ES-I3 (cell line): ENCODE results near the gene FBXL7.

Experiments used
- H3K36me3 ChIP-seq: 2 replicates; pipeline ENCODE4 v1.6.1; 2013; ENCODE audit warnings: mild to moderate bottlenecking, low read length, control low read depth, moderate library complexity; ENCODE audit not compliant: insufficient read depth
- H3K4me1 ChIP-seq: 2 replicates; pipeline ENCODE4 v1.6.1; 2013; ENCODE audit warnings: mild to moderate bottlenecking, control low read depth, low read length; ENCODE audit not compliant: insufficient read depth
- H3K9ac ChIP-seq: 2 replicates; pipeline ENCODE4 v1.6.1; 2013; ENCODE audit warnings: low read depth, mild to moderate bottlenecking, low read length, moderate library complexity
- H3K9me3 ChIP-seq: 2 replicates; pipeline ENCODE4 v1.6.1; 2013; ENCODE audit warnings: mild to moderate bottlenecking, low read length, moderate library complexity; ENCODE audit not compliant: control insufficient read depth, insufficient read depth

FBXL7 gene

GRCh38 chr5:15933259-15934207 lies 433.6 kb downstream of the FBXL7 start:
- H3K9me3 ChIP-seq = 0 out of 2 replicates have a peak, but pooled peaks cover 2% of the 10 kb centered on the region
- no peaks in the 10 kb centered on the region for H3K36me3 ChIP-seq
- H3K4me1 ChIP-seq = peaks cover 6% of the 10 kb centered on the region; the same call in 1 of the 2 replicates
- no peak overlapping the region for H3K9ac ChIP-seq

GRCh38 chr5:15936505-15937245 lies 436.7 kb downstream of the FBXL7 start:
- no peak overlapping the region for H3K9ac ChIP-seq
- peaks cover 6% of the 10 kb centered on the region; the same call in 1 of the 2 replicates for H3K4me1 ChIP-seq

GRCh38 chr5:15937708-15938107 lies 437.7 kb downstream of the FBXL7 start:
- peaks cover 6% of the 10 kb centered on the region; the same call in 1 of the 2 replicates for H3K4me1 ChIP-seq
- H3K9ac ChIP-seq = no peak overlapping the region
- H3K9me3 ChIP-seq = 0 out of 2 replicates have a peak, but pooled peaks cover 2% of the 10 kb centered on the region
- no peaks in the 10 kb centered on the region for H3K36me3 ChIP-seq

More at GRCh38 chr5:15936505-15937245, 436.7 kb downstream of the FBXL7 start:
- Histone ChIP-seq H3K36me3 (no peaks in the 10 kb centered on the region), H3K9me3 (0 out of 2 replicates have a peak, but pooled peaks cover 2% of the 10 kb centered on the region)

GRCh38 chr5:15938186-15938585 lies 438.2 kb downstream of the FBXL7 start:
- H3K4me1 ChIP-seq = peaks cover 5% of the 10 kb centered on the region; the same call in 1 of the 2 replicates
- no peak overlapping the region for H3K9ac ChIP-seq
- 0 out of 2 replicates have a peak, but pooled peaks cover 2% of the 10 kb centered on the region for H3K9me3 ChIP-seq
- H3K36me3 ChIP-seq = no peaks in the 10 kb centered on the region

GRCh38 chr5:15938961-15939360 lies 439.0 kb downstream of the FBXL7 start:
- no peaks in the 10 kb centered on the region for H3K36me3 ChIP-seq
- 0 out of 2 replicates have a peak, but pooled peaks cover 2% of the 10 kb centered on the region for H3K9me3 ChIP-seq
- H3K4me1 ChIP-seq = no peaks in the 10 kb centered on the region
- H3K9ac ChIP-seq = no peak overlapping the region

GRCh38 chr5:15940905-15941304 lies 440.9 kb downstream of the FBXL7 start:
- no peak overlapping the region for H3K9ac ChIP-seq
- H3K4me1 ChIP-seq = no peaks in the 10 kb centered on the region
- H3K36me3 ChIP-seq = no peaks in the 10 kb centered on the region
- H3K9me3 ChIP-seq = 0 out of 2 replicates have a peak, but pooled peaks cover under 1% of the 10 kb centered on the region

- H3K4me1 ChIP-seq = no peaks in the 10 kb centered on the region
- no peaks in the 10 kb centered on the region for H3K36me3 ChIP-seq
- H3K9ac ChIP-seq = no peak overlapping the region
- no peaks in the 10 kb centered on the region for H3K9me3 ChIP-seq
These were observed 443.5 kb downstream of the FBXL7 start for GRCh38 chr5:15943487-15943886.

GRCh38 chr5:15946026-15946425 lies 446.0 kb downstream of the FBXL7 start:
- H3K4me1 ChIP-seq = no peaks in the 10 kb centered on the region
- H3K9ac ChIP-seq = no peak overlapping the region
- H3K36me3 ChIP-seq = no peaks in the 10 kb centered on the region
- peaks cover 4% of the 10 kb centered on the region; the same call in 1 of the 2 replicates for H3K9me3 ChIP-seq

GRCh38 chr5:15948190-15948589 lies 448.2 kb downstream of the FBXL7 start:
- Histone ChIP-seq H3K9me3 (peaks cover 4% of the 10 kb centered on the region; the same call in 1 of the 2 replicates), H3K4me1 (no peaks in the 10 kb centered on the region), H3K9ac (no peak overlapping the region), H3K36me3 (no peaks in the 10 kb centered on the region)

GRCh38 chr5:15951126-15951525 lies 451.1 kb downstream of the FBXL7 start:
- H3K9ac ChIP-seq = no peak overlapping the region
- H3K36me3 ChIP-seq = no peaks in the 10 kb centered on the region
- no peaks in the 10 kb centered on the region for H3K4me1 ChIP-seq
- peaks cover 4% of the 10 kb centered on the region; the same call in 1 of the 2 replicates for H3K9me3 ChIP-seq

GRCh38 chr5:15951550-15951949 lies 451.6 kb downstream of the FBXL7 start:
- H3K4me1 ChIP-seq = no peaks in the 10 kb centered on the region
- H3K9me3 ChIP-seq = peaks cover 4% of the 10 kb centered on the region; the same call in 1 of the 2 replicates
- no peak overlapping the region for H3K9ac ChIP-seq
- H3K36me3 ChIP-seq = no peaks in the 10 kb centered on the region

- no peaks in the 10 kb centered on the region for H3K9me3 ChIP-seq
- H3K4me1 ChIP-seq = no peaks in the 10 kb centered on the region
- H3K9ac ChIP-seq = no peak overlapping the region
- H3K36me3 ChIP-seq = no peaks in the 10 kb centered on the region
These were observed 456.6 kb downstream of the FBXL7 start for GRCh38 chr5:15956622-15957021.

- no peaks in the 10 kb centered on the region for H3K9me3 ChIP-seq
- H3K9ac ChIP-seq = no peak overlapping the region
- no peaks in the 10 kb centered on the region for H3K4me1 ChIP-seq
- no peaks in the 10 kb centered on the region for H3K36me3 ChIP-seq
These were observed 457.1 kb downstream of the FBXL7 start for GRCh38 chr5:15957124-15957523.

- Histone ChIP-seq H3K9me3 (no peaks in the 10 kb centered on the region), H3K36me3 (no peaks in the 10 kb centered on the region), H3K9ac (no peak overlapping the region), H3K4me1 (no peaks in the 10 kb centered on the region)
These were observed 459.6 kb downstream of the FBXL7 start for GRCh38 chr5:15959370-15960164.
